Measurements from ENCODE around the gene LTBP3. TPM values are rescaled to one million over a fixed set of nuclear protein-coding genes. Genes with fewer than 3 reads are reported as not detected.

LTBP3 gene
- total and polyA plus RNA-seq, 9 of the 15 experiments (the other 6 are each of a cell fraction or from before 2014, with no cell fraction given), result 0.06 to 20.5 (median 4.8) TPM

DNA sequence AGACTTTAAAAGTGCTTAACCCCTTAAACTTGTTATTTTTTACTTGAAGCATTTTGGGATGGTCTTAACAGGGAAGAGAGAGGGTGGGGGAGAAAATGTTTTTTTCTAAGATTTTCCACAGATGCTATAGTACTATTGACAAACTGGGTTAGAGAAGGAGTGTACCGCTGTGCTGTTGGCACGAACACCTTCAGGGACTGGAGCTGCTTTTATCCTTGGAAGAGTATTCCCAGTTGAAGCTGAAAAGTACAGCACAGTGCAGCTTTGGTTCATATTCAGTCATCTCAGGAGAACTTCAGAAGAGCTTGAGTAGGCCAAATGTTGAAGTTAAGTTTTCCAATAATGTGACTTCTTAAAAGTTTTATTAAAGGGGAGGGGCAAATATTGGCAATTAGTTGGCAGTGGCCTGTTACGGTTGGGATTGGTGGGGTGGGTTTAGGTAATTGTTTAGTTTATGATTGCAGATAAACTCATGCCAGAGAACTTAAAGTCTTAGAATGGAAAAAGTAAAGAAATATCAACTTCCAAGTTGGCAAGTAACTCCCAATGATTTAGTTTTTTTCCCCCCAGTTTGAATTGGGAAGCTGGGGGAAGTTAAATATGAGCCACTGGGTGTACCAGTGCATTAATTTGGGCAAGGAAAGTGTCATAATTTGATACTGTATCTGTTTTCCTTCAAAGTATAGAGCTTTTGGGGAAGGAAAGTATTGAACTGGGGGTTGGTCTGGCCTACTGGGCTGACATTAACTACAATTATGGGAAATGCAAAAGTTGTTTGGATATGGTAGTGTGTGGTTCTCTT is 56.5 kb downstream of the LTBP3 start (continued):
- 0 out of 2 replicates have a peak, but pooled peaks have one; percentile 61 for TF ChIP-seq PHTF2 (CRISPR knock-in tag; IDR thresholded peaks at IDR 0.05)
- peak; percentile 85 for TF ChIP-seq POLR2A (conservative IDR thresholded peaks at IDR 0.05)
- TF ChIP-seq, protein P1, sequence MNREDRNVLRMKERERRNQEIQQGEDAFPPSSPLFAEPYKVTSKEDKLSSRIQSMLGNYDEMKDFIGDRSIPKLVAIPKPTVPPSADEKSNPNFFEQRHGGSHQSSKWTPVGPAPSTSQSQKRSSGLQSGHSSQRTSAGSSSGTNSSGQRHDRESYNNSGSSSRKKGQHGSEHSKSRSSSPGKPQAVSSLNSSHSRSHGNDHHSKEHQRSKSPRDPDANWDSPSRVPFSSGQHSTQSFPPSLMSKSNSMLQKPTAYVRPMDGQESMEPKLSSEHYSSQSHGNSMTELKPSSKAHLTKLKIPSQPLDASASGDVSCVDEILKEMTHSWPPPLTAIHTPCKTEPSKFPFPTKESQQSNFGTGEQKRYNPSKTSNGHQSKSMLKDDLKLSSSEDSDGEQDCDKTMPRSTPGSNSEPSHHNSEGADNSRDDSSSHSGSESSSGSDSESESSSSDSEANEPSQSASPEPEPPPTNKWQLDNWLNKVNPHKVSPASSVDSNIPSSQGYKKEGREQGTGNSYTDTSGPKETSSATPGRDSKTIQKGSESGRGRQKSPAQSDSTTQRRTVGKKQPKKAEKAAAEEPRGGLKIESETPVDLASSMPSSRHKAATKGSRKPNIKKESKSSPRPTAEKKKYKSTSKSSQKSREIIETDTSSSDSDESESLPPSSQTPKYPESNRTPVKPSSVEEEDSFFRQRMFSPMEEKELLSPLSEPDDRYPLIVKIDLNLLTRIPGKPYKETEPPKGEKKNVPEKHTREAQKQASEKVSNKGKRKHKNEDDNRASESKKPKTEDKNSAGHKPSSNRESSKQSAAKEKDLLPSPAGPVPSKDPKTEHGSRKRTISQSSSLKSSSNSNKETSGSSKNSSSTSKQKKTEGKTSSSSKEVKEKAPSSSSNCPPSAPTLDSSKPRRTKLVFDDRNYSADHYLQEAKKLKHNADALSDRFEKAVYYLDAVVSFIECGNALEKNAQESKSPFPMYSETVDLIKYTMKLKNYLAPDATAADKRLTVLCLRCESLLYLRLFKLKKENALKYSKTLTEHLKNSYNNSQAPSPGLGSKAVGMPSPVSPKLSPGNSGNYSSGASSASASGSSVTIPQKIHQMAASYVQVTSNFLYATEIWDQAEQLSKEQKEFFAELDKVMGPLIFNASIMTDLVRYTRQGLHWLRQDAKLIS (CRISPR knock-in tag; IDR thresholded peaks at IDR 0.05), result peak; percentile 99
- TF ChIP-seq OTX1 (CRISPR knock-in tag; IDR thresholded peaks at IDR 0.05), result peak; percentile 92
- peak; percentile 21; the same call in 1 of the 2 replicates for TF ChIP-seq MAFF (IDR thresholded peaks at IDR 0.05; ENCODE audit: low read length)
- TF ChIP-seq, protein P2, sequence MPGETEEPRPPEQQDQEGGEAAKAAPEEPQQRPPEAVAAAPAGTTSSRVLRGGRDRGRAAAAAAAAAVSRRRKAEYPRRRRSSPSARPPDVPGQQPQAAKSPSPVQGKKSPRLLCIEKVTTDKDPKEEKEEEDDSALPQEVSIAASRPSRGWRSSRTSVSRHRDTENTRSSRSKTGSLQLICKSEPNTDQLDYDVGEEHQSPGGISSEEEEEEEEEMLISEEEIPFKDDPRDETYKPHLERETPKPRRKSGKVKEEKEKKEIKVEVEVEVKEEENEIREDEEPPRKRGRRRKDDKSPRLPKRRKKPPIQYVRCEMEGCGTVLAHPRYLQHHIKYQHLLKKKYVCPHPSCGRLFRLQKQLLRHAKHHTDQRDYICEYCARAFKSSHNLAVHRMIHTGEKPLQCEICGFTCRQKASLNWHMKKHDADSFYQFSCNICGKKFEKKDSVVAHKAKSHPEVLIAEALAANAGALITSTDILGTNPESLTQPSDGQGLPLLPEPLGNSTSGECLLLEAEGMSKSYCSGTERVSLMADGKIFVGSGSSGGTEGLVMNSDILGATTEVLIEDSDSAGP (CRISPR knock-in tag; IDR thresholded peaks at IDR 0.05), result 0 out of 2 replicates have a peak, but pooled peaks have one; percentile 40
- TF ChIP-seq HMG20A (CRISPR knock-in tag; conservative IDR thresholded peaks at IDR 0.05), result peak; percentile 49; the same call in 1 of the 2 replicates
- TF ChIP-seq HEY1 (CRISPR knock-in tag; IDR thresholded peaks at IDR 0.05; ENCODE audit: borderline replicate concordance), result no peak
- no peak; the same call in 1 of the 2 replicates for TF ChIP-seq FOXP1 (CRISPR knock-in tag; IDR thresholded peaks at IDR 0.05)
- TF ChIP-seq, protein P3, sequence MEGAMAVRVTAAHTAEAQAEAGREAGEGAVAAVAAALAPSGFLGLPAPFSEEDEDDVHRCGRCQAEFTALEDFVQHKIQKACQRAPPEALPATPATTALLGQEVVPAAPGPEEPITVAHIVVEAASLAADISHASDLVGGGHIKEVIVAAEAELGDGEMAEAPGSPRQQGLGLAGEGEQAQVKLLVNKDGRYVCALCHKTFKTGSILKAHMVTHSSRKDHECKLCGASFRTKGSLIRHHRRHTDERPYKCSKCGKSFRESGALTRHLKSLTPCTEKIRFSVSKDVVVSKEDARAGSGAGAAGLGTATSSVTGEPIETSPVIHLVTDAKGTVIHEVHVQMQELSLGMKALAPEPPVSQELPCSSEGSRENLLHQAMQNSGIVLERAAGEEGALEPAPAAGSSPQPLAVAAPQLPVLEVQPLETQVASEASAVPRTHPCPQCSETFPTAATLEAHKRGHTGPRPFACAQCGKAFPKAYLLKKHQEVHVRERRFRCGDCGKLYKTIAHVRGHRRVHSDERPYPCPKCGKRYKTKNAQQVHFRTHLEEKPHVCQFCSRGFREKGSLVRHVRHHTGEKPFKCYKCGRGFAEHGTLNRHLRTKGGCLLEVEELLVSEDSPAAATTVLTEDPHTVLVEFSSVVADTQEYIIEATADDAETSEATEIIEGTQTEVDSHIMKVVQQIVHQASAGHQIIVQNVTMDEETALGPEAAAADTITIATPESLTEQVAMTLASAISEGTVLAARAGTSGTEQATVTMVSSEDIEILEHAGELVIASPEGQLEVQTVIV (CRISPR knock-in tag; IDR thresholded peaks at IDR 0.05; ENCODE audit: borderline replicate concordance), result peak; percentile 9; the same call in 1 of the 2 replicates
- TF ChIP-seq ZNF586 (CRISPR knock-in tag; conservative IDR thresholded peaks at IDR 0.05), result peak; percentile 21
- TF ChIP-seq SP1 (CRISPR knock-in tag; IDR thresholded peaks at IDR 0.05), result 0 out of 2 replicates have a peak, but pooled peaks have one; percentile 31
- peak; percentile 91 for TF ChIP-seq LCOR (CRISPR knock-in tag; IDR thresholded peaks at IDR 0.05)
- TF ChIP-seq, protein P4, sequence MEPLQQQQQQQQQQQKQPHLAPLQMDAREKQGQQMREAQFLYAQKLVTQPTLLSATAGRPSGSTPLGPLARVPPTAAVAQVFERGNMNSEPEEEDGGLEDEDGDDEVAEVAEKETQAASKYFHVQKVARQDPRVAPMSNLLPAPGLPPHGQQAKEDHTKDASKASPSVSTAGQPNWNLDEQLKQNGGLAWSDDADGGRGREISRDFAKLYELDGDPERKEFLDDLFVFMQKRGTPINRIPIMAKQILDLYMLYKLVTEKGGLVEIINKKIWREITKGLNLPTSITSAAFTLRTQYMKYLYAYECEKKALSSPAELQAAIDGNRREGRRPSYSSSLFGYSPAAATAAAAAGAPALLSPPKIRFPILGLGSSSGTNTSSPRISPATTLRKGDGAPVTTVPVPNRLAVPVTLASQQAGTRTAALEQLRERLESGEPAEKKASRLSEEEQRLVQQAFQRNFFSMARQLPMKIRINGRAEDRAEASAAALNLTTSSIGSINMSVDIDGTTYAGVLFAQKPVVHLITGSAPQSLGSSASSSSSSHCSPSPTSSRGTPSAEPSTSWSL (CRISPR knock-in tag; IDR thresholded peaks at IDR 0.05; ENCODE audit: borderline replicate concordance), result no peak
- TF ChIP-seq YY1 (IDR thresholded peaks at IDR 0.05; ENCODE audit: borderline replicate concordance in 1 of 3, control insufficient read depth in 1 of 3, extremely low read depth in 1 of 3, insufficient read depth in 3 of 3, insufficient read length in 1 of 3, insufficient replicate concordance in 2 of 3, low read depth in 1 of 3, low read length in 2 of 3), result peak in 1 of 3 experiments; percentile 18
- peak; percentile 54 to 91; a peak in 3 of 4 replicates for TF ChIP-seq TBL1XR1 (IDR thresholded peaks at IDR 0.05; ENCODE audit: low read length in 2 of 2)
- TF ChIP-seq KLF16 (IDR thresholded peaks at IDR 0.05), result 0 out of 2 replicates have a peak, but pooled peaks have one; percentile 7
